Natural killer cell (primary cell): ENCODE measurements around the gene GPR146. TPM values are rescaled to one million over a fixed set of nuclear protein-coding genes. Genes with fewer than 3 reads are reported as not detected.

Source experiments
- ATAC-seq, 3 donors: fragments of 150-1000 bp in 2 of 3; fragments of 200-7000 bp in 1 of 3; cut with Tn5 transposase; 1 replicate in 1 of 3; 2 replicates in 2 of 3; pipeline ENCODE4 v1.10.0; 2021; ENCODE audit warnings: mild to moderate bottlenecking in 2 of 3, moderate library complexity in 2 of 3
- DNase-seq, 2 donors: peaks; one replicate each; pipeline versions ENCODE4 v3.0.0 to v3.0.0-alpha.2; 2013 to 2021; ENCODE audit warnings: mixed read lengths in 1 of 2
- H3K27ac ChIP-seq: one replicate; pipeline ENCODE4 v1.5.1; 2013; ENCODE audit warnings: mild to moderate bottlenecking, low read length
- H3K27me3 ChIP-seq: one replicate; pipeline ENCODE4 v1.6.1; 2013; ENCODE audit warnings: low read length; ENCODE audit not compliant: control insufficient read depth, insufficient read depth
- H3K36me3 ChIP-seq: one replicate; pipeline ENCODE4 v1.6.1; 2013; ENCODE audit warnings: low read length; ENCODE audit not compliant: control insufficient read depth, insufficient read depth
- H3K4me1 ChIP-seq: one replicate; pipeline ENCODE4 v1.6.1; 2013; ENCODE audit warnings: low read length; ENCODE audit not compliant: control insufficient read depth, insufficient read depth
- H3K4me3 ChIP-seq: one replicate; pipeline ENCODE4 v1.5.1; 2013; ENCODE audit warnings: low read length
- H3K9me3 ChIP-seq: one replicate; pipeline ENCODE4 v1.6.1; 2013; ENCODE audit warnings: low read length; ENCODE audit not compliant: control insufficient read depth, insufficient read depth
- H3K27ac Mint-ChIP-seq, 2 donors: one replicate each; pipeline ENCODE4 v1.8.0; 2022; ENCODE audit warnings: mild to moderate bottlenecking in 2 of 2, mixed read lengths in 2 of 2, moderate library complexity in 1 of 2
- H3K27me3 Mint-ChIP-seq, 2 donors: one replicate each; pipeline ENCODE4 v1.8.0; 2022; ENCODE audit warnings: low read depth in 2 of 2, mixed read lengths in 2 of 2
- H3K36me3 Mint-ChIP-seq: one replicate; pipeline ENCODE4 v1.8.0; 2022; ENCODE audit warnings: mixed read lengths
- H3K4me1 Mint-ChIP-seq, 2 donors: one replicate each; pipeline ENCODE4 v1.8.0; 2022; ENCODE audit warnings: mixed read lengths in 2 of 2
- H3K4me3 Mint-ChIP-seq: one replicate; pipeline ENCODE4 v1.8.0; 2022; ENCODE audit warnings: mild to moderate bottlenecking, moderate library complexity, mixed read lengths
- H3K9me3 Mint-ChIP-seq, 2 donors: one replicate each; pipeline ENCODE4 v1.8.0; 2022; ENCODE audit warnings: mixed read lengths in 2 of 2
- WGBS: methylation state at CpG from one replicate; pipeline ENCODE4 v1.1.7; 2013; ENCODE audit warnings: missing lambda C conversion rate; ENCODE audit not compliant: insufficient coverage; 5-methylcytosine and 5-hydroxymethylcytosine counted together
- intact Hi-C: fragments of 100-400 bp; cut with micrococcal nuclease; formaldehyde crosslinking; loops from one replicate; pipeline ENCODE4 v1.14.2; 2022
- total RNA-seq, 4 donors: library from RNA; stranded (reverse); fragments of 120-200 nt in 1 of 4; gene quantifications; one replicate each; pipeline versions ENCODE4 v1.2.3 to v1.2.4, GENCODE V29; 2013 to 2022
- TF ChIP-seq, protein P1 (sequence below): fragments of 200-600 bp; IDR thresholded peaks from one replicate; pipeline ENCODE4 v1.8.0; 2022; ENCODE audit warnings: antibody characterized with exemption

The GPR146 gene
- total RNA-seq, 3 donors from 2014 or later (not counting 1 experiment from before 2014, with no cell fraction given), result 2.3 to 4.5 (median 2.5) TPM

DNA sequence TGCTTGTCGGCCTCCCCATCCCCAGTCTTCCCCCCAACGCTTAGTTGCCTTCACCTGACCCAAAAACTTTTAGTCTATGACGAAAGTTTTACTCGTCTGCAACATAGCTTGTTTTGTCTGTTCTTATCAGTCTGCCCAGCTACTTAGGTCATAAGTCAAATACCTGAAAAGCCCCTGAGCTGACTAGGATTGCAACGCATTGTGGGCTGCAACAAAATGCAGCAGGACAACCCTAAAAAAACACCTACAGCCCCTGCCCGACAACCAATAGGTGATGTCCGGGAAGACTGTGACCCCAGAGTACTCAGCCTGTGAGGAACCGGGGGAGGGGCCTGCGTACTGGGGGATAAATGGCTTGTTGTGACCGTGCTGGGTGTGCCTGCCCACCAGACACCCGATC is 24.3 kb downstream of the GPR146 start:
- no peaks in the 10 kb centered on the region for H3K27me3 ChIP-seq
- H3K36me3 ChIP-seq, result no peaks in the 10 kb centered on the region
- H3K9me3 Mint-ChIP-seq, result no peaks in the 10 kb centered on the region
- 81% methylated on average over 11 of the region's 11 CpGs for WGBS
- TF ChIP-seq, protein P1, sequence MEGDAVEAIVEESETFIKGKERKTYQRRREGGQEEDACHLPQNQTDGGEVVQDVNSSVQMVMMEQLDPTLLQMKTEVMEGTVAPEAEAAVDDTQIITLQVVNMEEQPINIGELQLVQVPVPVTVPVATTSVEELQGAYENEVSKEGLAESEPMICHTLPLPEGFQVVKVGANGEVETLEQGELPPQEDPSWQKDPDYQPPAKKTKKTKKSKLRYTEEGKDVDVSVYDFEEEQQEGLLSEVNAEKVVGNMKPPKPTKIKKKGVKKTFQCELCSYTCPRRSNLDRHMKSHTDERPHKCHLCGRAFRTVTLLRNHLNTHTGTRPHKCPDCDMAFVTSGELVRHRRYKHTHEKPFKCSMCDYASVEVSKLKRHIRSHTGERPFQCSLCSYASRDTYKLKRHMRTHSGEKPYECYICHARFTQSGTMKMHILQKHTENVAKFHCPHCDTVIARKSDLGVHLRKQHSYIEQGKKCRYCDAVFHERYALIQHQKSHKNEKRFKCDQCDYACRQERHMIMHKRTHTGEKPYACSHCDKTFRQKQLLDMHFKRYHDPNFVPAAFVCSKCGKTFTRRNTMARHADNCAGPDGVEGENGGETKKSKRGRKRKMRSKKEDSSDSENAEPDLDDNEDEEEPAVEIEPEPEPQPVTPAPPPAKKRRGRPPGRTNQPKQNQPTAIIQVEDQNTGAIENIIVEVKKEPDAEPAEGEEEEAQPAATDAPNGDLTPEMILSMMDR, result no peak
- no peak overlapping the region for H3K27ac ChIP-seq
- no peaks in the 10 kb centered on the region for H3K36me3 Mint-ChIP-seq
- H3K27ac Mint-ChIP-seq, result no peak overlapping the region
- peaks cover 23% of the 10 kb centered on the region for H3K4me1 ChIP-seq
- no peak overlapping the region for H3K4me3 ChIP-seq
- intact Hi-C loops, result no loop called here
- DNase-seq (no peak), ATAC-seq (no peak)
- H3K4me3 Mint-ChIP-seq, result no peak overlapping the region
- H3K4me1 Mint-ChIP-seq, result peaks cover 12 to 19% of the 10 kb centered on the region in 2 donors
- no peaks in the 10 kb centered on the region for H3K9me3 ChIP-seq
- H3K27me3 Mint-ChIP-seq, result peaks cover 7 to 15% of the 10 kb centered on the region in 2 donors

DNA sequence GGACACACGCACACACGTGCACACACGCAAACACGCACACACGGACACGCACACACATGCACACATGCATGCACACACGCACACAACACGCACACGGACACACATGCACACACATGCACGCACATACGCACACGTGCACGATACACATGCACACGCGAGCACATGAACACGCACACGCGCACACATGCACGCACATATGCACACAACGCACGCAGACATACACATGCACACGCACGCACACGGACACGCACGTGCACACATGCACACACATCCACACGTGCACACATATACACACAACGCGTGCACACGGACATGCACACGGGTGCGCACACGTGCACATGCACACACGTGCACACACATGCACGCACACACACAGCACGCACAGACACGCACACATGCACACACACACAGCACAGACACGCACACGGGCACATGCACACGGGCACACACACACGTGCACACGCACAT is 26.2 kb downstream of the GPR146 start:
- Histone ChIP-seq H3K36me3 (no peaks in the 10 kb centered on the region), H3K4me3 (no peak overlapping the region), H3K27ac (no peak overlapping the region), H3K9me3 (no peaks in the 10 kb centered on the region), H3K4me1 (peaks cover 19% of the 10 kb centered on the region), H3K27me3 (no peaks in the 10 kb centered on the region)
- no peak overlapping the region for H3K4me3 Mint-ChIP-seq
- TF ChIP-seq, protein P1, result no peak
- peaks cover 12 to 18% of the 10 kb centered on the region in 2 donors for H3K4me1 Mint-ChIP-seq
- ATAC-seq (no peak), DNase-seq (no peak)
- 96% methylated on average over 42 of the region's 42 CpGs for WGBS
- H3K9me3 Mint-ChIP-seq, result no peaks in the 10 kb centered on the region
- no peak overlapping the region for H3K27ac Mint-ChIP-seq
- intact Hi-C loops, result no loop called here
- H3K27me3 Mint-ChIP-seq, result peaks cover 0 to 4% of the 10 kb centered on the region in 2 donors
- H3K36me3 Mint-ChIP-seq, result no peaks in the 10 kb centered on the region

DNA sequence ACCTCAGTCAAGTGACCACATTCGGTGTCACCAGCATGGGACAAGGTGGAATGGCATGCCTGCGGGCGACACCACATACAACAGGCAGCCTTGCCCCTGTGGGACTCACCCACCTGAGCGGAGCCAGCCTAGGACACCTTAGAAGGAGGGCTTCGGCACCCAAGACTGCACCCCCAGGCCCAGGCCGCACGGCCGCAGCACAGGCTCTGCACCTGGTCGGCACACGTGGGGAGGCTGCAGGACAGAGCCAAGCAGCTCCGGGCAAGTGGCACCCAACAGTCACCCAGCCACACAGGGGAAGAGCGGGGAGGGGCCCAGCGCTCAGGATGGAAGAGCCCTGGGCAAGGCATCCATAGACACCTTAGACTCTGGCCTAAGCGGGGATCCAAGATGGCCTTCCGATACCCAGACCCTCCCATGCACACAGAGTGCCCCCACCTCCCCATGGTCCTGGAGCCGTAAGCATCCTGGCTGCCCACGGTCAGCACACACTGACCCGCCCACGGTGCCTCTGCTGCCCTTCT is 27.4 kb downstream of the GPR146 start:
- H3K27me3 ChIP-seq, result no peaks in the 10 kb centered on the region
- Mint-ChIP-seq H3K36me3 (no peaks in the 10 kb centered on the region), H3K9me3 (no peaks in the 10 kb centered on the region), H3K27me3 (peaks cover 0 to 4% of the 10 kb centered on the region in 2 donors), H3K27ac (no peak overlapping the region), H3K4me1 (peaks cover 9 to 13% of the 10 kb centered on the region in 2 donors), H3K4me3 (no peak overlapping the region)
- peaks cover 12% of the 10 kb centered on the region for H3K4me1 ChIP-seq
- DNase-seq, result no peak
- H3K36me3 ChIP-seq, result no peaks in the 10 kb centered on the region
- WGBS, result 98% methylated on average over 19 of the region's 19 CpGs
- H3K27ac ChIP-seq, result no peak overlapping the region
- no peak overlapping the region for H3K4me3 ChIP-seq
- TF ChIP-seq, protein P1, result no peak
- ATAC-seq, result no peak
- intact Hi-C loops, result no loop called here
- H3K9me3 ChIP-seq, result no peaks in the 10 kb centered on the region
